ENCODE results near the gene OBSCN. TPM values are rescaled to one million over a fixed set of nuclear protein-coding genes. Genes with fewer than 3 reads are reported as not detected.

The OBSCN gene
- total and polyA plus RNA-seq, 2 of the 4 experiments (the other 2 are of a cell fraction): 4.1 to 9.5 TPM

- peak overlapping the region; percentile 81; the same call in 1 of the 2 replicates for H2AK5ac ChIP-seq (ENCODE audit: low read depth, low read length)
- peak overlapping the region; percentile 73 for H3K4me3 ChIP-seq (ENCODE audit: insufficient read depth, low read depth, low read length)
- dilution Hi-C loops (cut with HindIII; ENCODE audit: low sequenced_read_pairs, unreplicated experiment) (no loop called here), intact Hi-C loops (cut with micrococcal nuclease) (loop anchor here (1.0 kb wide), 1 partner anchor 193 kb away; no protein-coding TSS in a partner anchor), in situ Hi-C loops (cut with MboI; ENCODE audit: low sequenced_read_pairs) (no loop called here)
- peaks cover 17% of the 10 kb centered on the region for H3K4me1 ChIP-seq (ENCODE audit: control insufficient read depth, insufficient read depth, low read length)
- ATAC-seq (ENCODE audit: low read depth) (no peak; the same call in none of the 2 replicates), DNase-seq (peak; percentile 17)
- peak overlapping the region; percentile 87 for H3K9ac ChIP-seq (ENCODE audit: low read depth, low read length)
- H4K8ac ChIP-seq (ENCODE audit: low read depth in 2 of 2, low read length in 2 of 2): no peak overlapping the region
- H2BK5ac ChIP-seq (ENCODE audit: low read depth, low read length, poor library complexity, severe bottlenecking): peak overlapping the region; percentile 66
- WGBS, 2 experiments (ENCODE audit: extremely low coverage in 2 of 2, insufficient read length in 1 of 2): 0% methylated on average over 4 of the region's 21 CpGs; no CpG with 5 or more reads in 1 of the 2 experiments
- peak overlapping the region; percentile 94 for H3K23ac ChIP-seq (ENCODE audit: low read depth, low read length)
- ChIA-PET POLR2A (ENCODE audit: unreplicated experiment) (interaction anchor here (1.1 kb wide), 1 partner anchor 47 kb away, joined by 3 read pairs; no protein-coding TSS in a partner anchor), CTCF (interaction anchor here (1.6 kb wide), 1 partner anchor 13 kb away, joined by 6 read pairs; no protein-coding TSS in a partner anchor)
- peaks cover 58% of the 10 kb centered on the region for H4K20me1 ChIP-seq (ENCODE audit: insufficient read depth, low read length)
- H3K14ac ChIP-seq (replicated peaks; ENCODE audit: low read depth, low read length): peak overlapping the region; percentile 78; the same call in 1 of the 2 replicates
- H3K18ac ChIP-seq (ENCODE audit: low read depth, low read length): no peak overlapping the region
- H4K91ac ChIP-seq (ENCODE audit: insufficient read depth, low read depth, low read length): no peak overlapping the region; the same call in 1 of the 2 replicates
- peak overlapping the region; percentile 86 for H3K27ac ChIP-seq (ENCODE audit: insufficient read depth, low read length)
- peak; percentile 11; the same call in 1 of the 2 replicates for TF ChIP-seq MAZ (IDR thresholded peaks at IDR 0.05; ENCODE audit: borderline replicate concordance, low read depth, low read length)
- TF ChIP-seq RAD21 (IDR thresholded peaks at IDR 0.05; ENCODE audit: low read length): no peak
- TF ChIP-seq NFE2L2 (IDR thresholded peaks at IDR 0.05; ENCODE audit: low read depth, low read length): no peak
- no peak for TF ChIP-seq RFX5 (IDR thresholded peaks at IDR 0.05; ENCODE audit: low read depth, low read length)
- TF ChIP-seq BHLHE40 (IDR thresholded peaks at IDR 0.05; ENCODE audit: low read depth, low read length): no peak
- no peak for TF ChIP-seq FOS (IDR thresholded peaks at IDR 0.05; ENCODE audit: low read depth, low read length)
- no peak for TF ChIP-seq SMC3 (IDR thresholded peaks at IDR 0.05; ENCODE audit: low read depth, low read length)
- H2BK15ac ChIP-seq (ENCODE audit: low read depth, low read length): no peak overlapping the region
- BruUV-seq (replicated peaks): no TSS peak
- peak overlapping the region; percentile 88 for H2AFZ ChIP-seq (replicated peaks; ENCODE audit: low read length, poor library complexity)
- no peaks in the 10 kb centered on the region for H3K27me3 ChIP-seq (ENCODE audit: control insufficient read depth, insufficient read depth, low read length)
- peaks cover 26 to 91% of the 10 kb centered on the region in 2 experiments for H3K79me1 ChIP-seq (ENCODE audit: low read depth in 1 of 2, low read length in 2 of 2)
- H2BK120ac ChIP-seq (ENCODE audit: low read depth, low read length): no peak overlapping the region
- 0 out of 2 replicates have a peak overlapping the region, but pooled peaks have one; percentile 71 for H3K4ac ChIP-seq (ENCODE audit: low read depth, low read length)
- peaks cover 21% of the 10 kb centered on the region for H3K36me3 ChIP-seq (ENCODE audit: control insufficient read depth, insufficient read depth, low read length)
- no peak overlapping the region for H4K5ac ChIP-seq (ENCODE audit: low read depth, low read length)
- peak overlapping the region; percentile 38; the same call in 1 of the 2 replicates for H3K56ac ChIP-seq (ENCODE audit: extremely low read depth, insufficient read depth, low read length)
- H3K9me3 ChIP-seq (ENCODE audit: control insufficient read depth, insufficient read depth, low read length): no peaks in the 10 kb centered on the region
- H3K9me1 ChIP-seq (ENCODE audit: insufficient read depth, low read length): peaks cover 19% of the 10 kb centered on the region
- H3K4me2 ChIP-seq (ENCODE audit: low read depth, low read length): peak overlapping the region; percentile 98
- H2BK20ac ChIP-seq (ENCODE audit: low read depth, low read length): no peak overlapping the region
- H2AK9ac ChIP-seq (replicated peaks; ENCODE audit: low read depth, low read length, poor library complexity): peak overlapping the region; percentile 95
Observed at GRCh38 chr1:228405979-228406228, 198.1 kb downstream of the OBSCN start.
